ENCODE data around the gene DRAP1.

- TF ChIP-seq, protein P1, sequence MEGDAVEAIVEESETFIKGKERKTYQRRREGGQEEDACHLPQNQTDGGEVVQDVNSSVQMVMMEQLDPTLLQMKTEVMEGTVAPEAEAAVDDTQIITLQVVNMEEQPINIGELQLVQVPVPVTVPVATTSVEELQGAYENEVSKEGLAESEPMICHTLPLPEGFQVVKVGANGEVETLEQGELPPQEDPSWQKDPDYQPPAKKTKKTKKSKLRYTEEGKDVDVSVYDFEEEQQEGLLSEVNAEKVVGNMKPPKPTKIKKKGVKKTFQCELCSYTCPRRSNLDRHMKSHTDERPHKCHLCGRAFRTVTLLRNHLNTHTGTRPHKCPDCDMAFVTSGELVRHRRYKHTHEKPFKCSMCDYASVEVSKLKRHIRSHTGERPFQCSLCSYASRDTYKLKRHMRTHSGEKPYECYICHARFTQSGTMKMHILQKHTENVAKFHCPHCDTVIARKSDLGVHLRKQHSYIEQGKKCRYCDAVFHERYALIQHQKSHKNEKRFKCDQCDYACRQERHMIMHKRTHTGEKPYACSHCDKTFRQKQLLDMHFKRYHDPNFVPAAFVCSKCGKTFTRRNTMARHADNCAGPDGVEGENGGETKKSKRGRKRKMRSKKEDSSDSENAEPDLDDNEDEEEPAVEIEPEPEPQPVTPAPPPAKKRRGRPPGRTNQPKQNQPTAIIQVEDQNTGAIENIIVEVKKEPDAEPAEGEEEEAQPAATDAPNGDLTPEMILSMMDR (IDR thresholded peaks at IDR 0.05): no peak
- no peak for TF ChIP-seq POLR2A (IDR thresholded peaks at IDR 0.05)
These were observed 34.0 kb upstream of the DRAP1 start for GRCh38 chr11:65885231-65885630.
